DND-41 (cell line): ENCODE measurements around the gene SMIM5.
"Not testable (repeated sequence)": the region's sequence is repeated elsewhere in the genome, so short reads cannot be mapped to it uniquely, and the experiment has no call there.

Experiments used
- ATAC-seq: fragments of 200-7000 bp; cut with Tn5 transposase; 3 replicates; pipeline ENCODE4 v1.9.1; 2021; ENCODE audit warnings: low read depth; ENCODE audit not compliant: insufficient read depth
- DNase-seq: peaks from one replicate; pipeline ENCODE4 v3.0.0-alpha.2; 2020
- H2AFZ ChIP-seq: 2 replicates; pipeline ENCODE4 v1.6.0; 2012; ENCODE audit warnings: low read depth, low read length
- H3K27ac ChIP-seq: 2 replicates; pipeline ENCODE4 v1.5.1; 2012; ENCODE audit warnings: low read length, inconsistent platforms
- H3K27me3 ChIP-seq: fragments of 200-600 bp; sonication (generic); 2 replicates; pipeline ENCODE4 v1.6.0; 2012; ENCODE audit warnings: low read length, mild to moderate bottlenecking, inconsistent platforms; ENCODE audit not compliant: insufficient read depth, poor library complexity
- H3K36me3 ChIP-seq: 2 replicates; pipeline ENCODE4 v1.5.1; 2012; ENCODE audit warnings: low read length, inconsistent platforms; ENCODE audit not compliant: insufficient read depth
- H3K4me1 ChIP-seq: 2 replicates; pipeline ENCODE4 v1.5.1; 2012; ENCODE audit warnings: mild to moderate bottlenecking, low read length; ENCODE audit not compliant: insufficient read depth
- H3K4me2 ChIP-seq: 2 replicates; pipeline ENCODE4 v1.6.0; 2012; ENCODE audit warnings: mild to moderate bottlenecking, moderate library complexity, low read length, inconsistent platforms; ENCODE audit not compliant: insufficient read depth
- H3K4me3 ChIP-seq, 2 experiments: fragments of 200-600 bp in 1 of 2; shearing (Covaris generic) in 1 of 2; 2 replicates each; pipeline ENCODE4 v1.5.1; 2012 to 2016; ENCODE audit warnings: inconsistent platforms in 2 of 2, low read length in 2 of 2, mild to moderate bottlenecking in 2 of 2, low read depth in 1 of 2, moderate library complexity in 1 of 2
- H3K79me2 ChIP-seq: 2 replicates; pipeline ENCODE4 v1.6.0; 2012; ENCODE audit warnings: low read length, inconsistent platforms; ENCODE audit not compliant: insufficient read depth
- H3K9ac ChIP-seq: 2 replicates; pipeline ENCODE4 v1.6.0; 2012; ENCODE audit warnings: low read depth, mild to moderate bottlenecking, inconsistent platforms, low read length, moderate library complexity
- H3K9me3 ChIP-seq: 2 replicates; pipeline ENCODE4 v1.5.1; 2012; ENCODE audit warnings: low read length, moderate library complexity, mild to moderate bottlenecking, inconsistent platforms; ENCODE audit not compliant: insufficient read depth, severe bottlenecking
- H4K20me1 ChIP-seq: 2 replicates; pipeline ENCODE4 v1.6.0; 2012; ENCODE audit warnings: low read length; ENCODE audit not compliant: insufficient read depth
- CTCF ChIP-seq: IDR thresholded peaks from 2 replicates; pipeline ENCODE4 v1.5.1; 2012; ENCODE audit warnings: borderline replicate concordance, low read length, moderate library complexity, mild to moderate bottlenecking; ENCODE audit not compliant: poor library complexity, severe bottlenecking; ENCODE audit errors: extremely low read depth
- EZH2 ChIP-seq: IDR thresholded peaks from 3 replicates; pipeline ENCODE4 v1.6.1; 2012; ENCODE audit warnings: borderline replicate concordance, low read depth, mild to moderate bottlenecking, moderate library complexity, low read length, inconsistent platforms; ENCODE audit not compliant: severe bottlenecking

SMIM5 gene

GRCh38 chr17:75592348-75593020 lies 40.8 kb upstream of the SMIM5 start:
- Histone ChIP-seq H3K79me2 (no peaks in the 10 kb centered on the region), H3K4me2 (no peak overlapping the region), H3K9me3 (no peaks in the 10 kb centered on the region), H3K9ac (no peak overlapping the region), H3K27me3 (peaks cover 13% of the 10 kb centered on the region), H4K20me1 (0 out of 2 replicates have a peak, but pooled peaks cover 4% of the 10 kb centered on the region), H3K4me3 (no peak overlapping the region), H3K36me3 (no peaks in the 10 kb centered on the region), H3K27ac (no peak overlapping the region), H2AFZ (no peak overlapping the region), H3K4me1 (peaks cover 21% of the 10 kb centered on the region)
- TF ChIP-seq CTCF: no peak
- TF ChIP-seq EZH2: no peak
- no peak for DNase-seq
- ATAC-seq: no peak

- not testable (repeated sequence) for H3K9ac ChIP-seq, H3K4me3 ChIP-seq, H3K79me2 ChIP-seq, DNase-seq, H3K27ac ChIP-seq, H3K36me3 ChIP-seq, H2AFZ ChIP-seq, H3K27me3 ChIP-seq, H4K20me1 ChIP-seq, ATAC-seq, H3K4me2 ChIP-seq, H3K9me3 ChIP-seq
- peaks cover 14% of the 10 kb centered on the region for H3K4me1 ChIP-seq
These were observed 39.8 kb upstream of the SMIM5 start for GRCh38 chr17:75593430-75593829.

GRCh38 chr17:75594499-75595283 lies 38.5 kb upstream of the SMIM5 start:
- no peak for DNase-seq
- H3K36me3 ChIP-seq: no peaks in the 10 kb centered on the region
- no peaks in the 10 kb centered on the region for H3K79me2 ChIP-seq
- H3K9me3 ChIP-seq: no peaks in the 10 kb centered on the region
- H4K20me1 ChIP-seq: 0 out of 2 replicates have a peak, but pooled peaks cover 4% of the 10 kb centered on the region
- H3K4me3 ChIP-seq: no peak overlapping the region
- H3K27ac ChIP-seq: no peak overlapping the region
- TF ChIP-seq CTCF (no peak), EZH2 (no peak)
- no peak for ATAC-seq
- H3K4me2 ChIP-seq: no peak overlapping the region
- H3K27me3 ChIP-seq: no peaks in the 10 kb centered on the region
- H3K9ac ChIP-seq: no peak overlapping the region
- no peak overlapping the region for H2AFZ ChIP-seq
- H3K4me1 ChIP-seq: peaks cover 4% of the 10 kb centered on the region

- TF ChIP-seq CTCF: no peak
- no peaks in the 10 kb centered on the region for H3K79me2 ChIP-seq
- H3K9me3 ChIP-seq: no peaks in the 10 kb centered on the region
- ATAC-seq: no peak
- H3K27me3 ChIP-seq: no peaks in the 10 kb centered on the region
- 0 out of 2 replicates have a peak, but pooled peaks cover 4% of the 10 kb centered on the region for H4K20me1 ChIP-seq
- H3K9ac ChIP-seq: no peak overlapping the region
- H3K27ac ChIP-seq: no peak overlapping the region
- no peak overlapping the region for H3K4me2 ChIP-seq
- no peaks in the 10 kb centered on the region for H3K36me3 ChIP-seq
- no peak for DNase-seq
- no peaks in the 10 kb centered on the region for H3K4me1 ChIP-seq
- H3K4me3 ChIP-seq: no peak overlapping the region
- H2AFZ ChIP-seq: no peak overlapping the region
These were observed 37.8 kb upstream of the SMIM5 start for GRCh38 chr17:75595284-75595919.
